DND-41 (cell line): Measurements from ENCODE around the gene FCN2.

Source experiments
- EZH2 ChIP-seq: IDR thresholded peaks from 3 replicates; pipeline ENCODE4 v1.6.1; 2012; ENCODE audit warnings: borderline replicate concordance, low read depth, mild to moderate bottlenecking, moderate library complexity, low read length, inconsistent platforms; ENCODE audit not compliant: severe bottlenecking
- TF ChIP-seq, protein P1 (sequence below): IDR thresholded peaks from 2 replicates; pipeline ENCODE4 v1.5.1; 2012; ENCODE audit warnings: borderline replicate concordance, low read length, moderate library complexity, mild to moderate bottlenecking; ENCODE audit not compliant: poor library complexity, severe bottlenecking; ENCODE audit errors: extremely low read depth

DNA sequence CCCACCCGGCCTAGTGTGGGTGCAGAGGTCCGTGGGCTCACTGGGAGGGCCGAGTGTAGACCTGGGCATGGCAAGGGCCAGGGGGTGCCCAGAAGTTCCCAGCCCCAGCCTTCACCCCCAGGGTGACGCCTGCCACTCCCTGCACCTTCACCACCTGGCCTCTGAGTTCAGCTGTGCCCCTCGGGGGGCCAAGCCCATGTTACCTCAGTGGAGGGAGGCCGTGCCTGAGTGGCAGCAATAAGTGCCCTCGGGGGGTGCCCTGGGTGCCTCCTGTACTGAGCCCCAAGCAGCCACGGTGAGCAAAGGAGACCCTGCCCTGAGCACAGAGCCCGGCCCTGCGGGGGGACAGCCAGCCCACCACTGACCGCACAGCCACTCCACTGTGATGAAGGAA lies 10.3 kb upstream of the FCN2 start:
- TF ChIP-seq, protein P1, sequence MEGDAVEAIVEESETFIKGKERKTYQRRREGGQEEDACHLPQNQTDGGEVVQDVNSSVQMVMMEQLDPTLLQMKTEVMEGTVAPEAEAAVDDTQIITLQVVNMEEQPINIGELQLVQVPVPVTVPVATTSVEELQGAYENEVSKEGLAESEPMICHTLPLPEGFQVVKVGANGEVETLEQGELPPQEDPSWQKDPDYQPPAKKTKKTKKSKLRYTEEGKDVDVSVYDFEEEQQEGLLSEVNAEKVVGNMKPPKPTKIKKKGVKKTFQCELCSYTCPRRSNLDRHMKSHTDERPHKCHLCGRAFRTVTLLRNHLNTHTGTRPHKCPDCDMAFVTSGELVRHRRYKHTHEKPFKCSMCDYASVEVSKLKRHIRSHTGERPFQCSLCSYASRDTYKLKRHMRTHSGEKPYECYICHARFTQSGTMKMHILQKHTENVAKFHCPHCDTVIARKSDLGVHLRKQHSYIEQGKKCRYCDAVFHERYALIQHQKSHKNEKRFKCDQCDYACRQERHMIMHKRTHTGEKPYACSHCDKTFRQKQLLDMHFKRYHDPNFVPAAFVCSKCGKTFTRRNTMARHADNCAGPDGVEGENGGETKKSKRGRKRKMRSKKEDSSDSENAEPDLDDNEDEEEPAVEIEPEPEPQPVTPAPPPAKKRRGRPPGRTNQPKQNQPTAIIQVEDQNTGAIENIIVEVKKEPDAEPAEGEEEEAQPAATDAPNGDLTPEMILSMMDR: no peak
- TF ChIP-seq EZH2: no peak
